Measurements from ENCODE around the gene SCNM1.

SCNM1 gene

GRCh38 chr1:151165738-151166504, at the start of gene SCNM1, which contains the start of gene LYSMD1:
Gene SCNM1, plus strand, starts transcription at chr1:151166144. Its CDS starts 9 bp downstream, at chr1:151166153.
Gene LYSMD1, minus strand, starts transcription at chr1:151165902. Its CDS starts 644 bp downstream, at chr1:151165258.
- in situ Hi-C loops (cut with MboI; ENCODE audit: low sequenced_read_pairs): no loop called here

- in situ Hi-C loops (cut with MboI; ENCODE audit: low sequenced_read_pairs): no loop called here
These were observed 41.1 kb upstream of the SCNM1 start for GRCh38 chr1:151124763-151125403.

- in situ Hi-C loops (cut with MboI; ENCODE audit: low sequenced_read_pairs): no loop called here
These were observed 37.1 kb upstream of the SCNM1 start for GRCh38 chr1:151128800-151129199.

GRCh38 chr1:151130987-151131586, 34.9 kb upstream of the SCNM1 start:
- in situ Hi-C loops (cut with MboI; ENCODE audit: low sequenced_read_pairs): no loop called here

- in situ Hi-C loops (cut with MboI; ENCODE audit: low sequenced_read_pairs): no loop called here
These were observed 34.1 kb upstream of the SCNM1 start for GRCh38 chr1:151131701-151132334.

- in situ Hi-C loops (cut with MboI; ENCODE audit: low sequenced_read_pairs): no loop called here
These were observed 33.5 kb upstream of the SCNM1 start for GRCh38 chr1:151132335-151133017.

GRCh38 chr1:151133018-151133806, 32.7 kb upstream of the SCNM1 start:
- in situ Hi-C loops (cut with MboI; ENCODE audit: low sequenced_read_pairs): no loop called here

- in situ Hi-C loops (cut with MboI; ENCODE audit: low sequenced_read_pairs): no loop called here
These were observed 31.5 kb upstream of the SCNM1 start for GRCh38 chr1:151134396-151134795.

GRCh38 chr1:151134991-151135390, 31.0 kb upstream of the SCNM1 start:
- in situ Hi-C loops (cut with MboI; ENCODE audit: low sequenced_read_pairs): no loop called here

GRCh38 chr1:151135433-151136385, 30.2 kb upstream of the SCNM1 start:
- in situ Hi-C loops (cut with MboI; ENCODE audit: low sequenced_read_pairs): no loop called here

GRCh38 chr1:151137789-151138188, 28.2 kb upstream of the SCNM1 start:
- in situ Hi-C loops (cut with MboI; ENCODE audit: low sequenced_read_pairs): no loop called here

GRCh38 chr1:151142411-151143056, 23.4 kb upstream of the SCNM1 start:
- in situ Hi-C loops (cut with MboI; ENCODE audit: low sequenced_read_pairs): no loop called here

GRCh38 chr1:151143057-151143435, 22.9 kb upstream of the SCNM1 start:
- in situ Hi-C loops (cut with MboI; ENCODE audit: low sequenced_read_pairs): no loop called here

- in situ Hi-C loops (cut with MboI; ENCODE audit: low sequenced_read_pairs): no loop called here
These were observed 22.0 kb upstream of the SCNM1 start for GRCh38 chr1:151143986-151144385.

- in situ Hi-C loops (cut with MboI; ENCODE audit: low sequenced_read_pairs): no loop called here
These were observed 21.3 kb upstream of the SCNM1 start for GRCh38 chr1:151144474-151145303.

- in situ Hi-C loops (cut with MboI; ENCODE audit: low sequenced_read_pairs): no loop called here
These were observed 20.5 kb upstream of the SCNM1 start for GRCh38 chr1:151145304-151146071.

- in situ Hi-C loops (cut with MboI; ENCODE audit: low sequenced_read_pairs): no loop called here
These were observed 19.9 kb upstream of the SCNM1 start for GRCh38 chr1:151146072-151146411.

Measured in HL-60/S4 treated with phorbol 12-myristate 13-acetate at 8.2 ng/mL for 4 days and 3 days (cell line).